GM12878 (cell line): ENCODE measurements around the gene HDGFL1.

Source experiments
- TF ChIP-seq, protein P1 (sequence below): fragments of 450-650 bp; IDR thresholded peaks from 2 replicates; pipeline ENCODE4 v1.6.1; 2018; ENCODE audit warnings: mild to moderate bottlenecking, low read depth, moderate library complexity; ENCODE audit not compliant: partially characterized antibody
- TF ChIP-seq, protein P2 (sequence below), 3 experiments: IDR thresholded peaks in 2 of 3; conservative IDR thresholded peaks in 1 of 3; 2 replicates each; pipeline ENCODE4 v1.5.1; 2011; ENCODE audit warnings: low read depth in 3 of 3, low read length in 3 of 3, mild to moderate bottlenecking in 3 of 3, control low read depth in 2 of 3, moderate library complexity in 2 of 3, inconsistent platforms in 1 of 3, mixed read lengths in 1 of 3; ENCODE audit not compliant: control insufficient read depth in 2 of 3, insufficient read depth in 1 of 3; ENCODE audit errors: extremely low read depth in 1 of 3

DNA sequence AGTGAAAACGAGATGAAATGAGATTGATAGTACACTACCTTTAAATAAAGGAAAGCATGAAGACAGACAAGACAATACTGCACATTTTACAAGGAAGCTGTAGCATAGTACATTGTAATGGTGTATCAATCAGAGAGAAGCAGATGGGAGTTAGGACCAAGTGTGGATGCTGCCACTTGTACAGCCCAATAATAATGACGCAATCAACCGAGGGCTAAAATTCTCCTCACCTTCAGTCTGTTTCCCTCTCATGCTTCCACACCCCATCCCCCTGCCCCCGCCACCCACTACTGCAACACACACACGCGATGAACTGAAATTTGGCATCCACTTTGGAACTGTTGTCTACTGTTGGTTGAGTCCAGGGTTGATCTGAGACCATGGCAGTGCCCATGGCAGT lies 12.4 kb upstream of the HDGFL1 start:
- TF ChIP-seq, protein P1, sequence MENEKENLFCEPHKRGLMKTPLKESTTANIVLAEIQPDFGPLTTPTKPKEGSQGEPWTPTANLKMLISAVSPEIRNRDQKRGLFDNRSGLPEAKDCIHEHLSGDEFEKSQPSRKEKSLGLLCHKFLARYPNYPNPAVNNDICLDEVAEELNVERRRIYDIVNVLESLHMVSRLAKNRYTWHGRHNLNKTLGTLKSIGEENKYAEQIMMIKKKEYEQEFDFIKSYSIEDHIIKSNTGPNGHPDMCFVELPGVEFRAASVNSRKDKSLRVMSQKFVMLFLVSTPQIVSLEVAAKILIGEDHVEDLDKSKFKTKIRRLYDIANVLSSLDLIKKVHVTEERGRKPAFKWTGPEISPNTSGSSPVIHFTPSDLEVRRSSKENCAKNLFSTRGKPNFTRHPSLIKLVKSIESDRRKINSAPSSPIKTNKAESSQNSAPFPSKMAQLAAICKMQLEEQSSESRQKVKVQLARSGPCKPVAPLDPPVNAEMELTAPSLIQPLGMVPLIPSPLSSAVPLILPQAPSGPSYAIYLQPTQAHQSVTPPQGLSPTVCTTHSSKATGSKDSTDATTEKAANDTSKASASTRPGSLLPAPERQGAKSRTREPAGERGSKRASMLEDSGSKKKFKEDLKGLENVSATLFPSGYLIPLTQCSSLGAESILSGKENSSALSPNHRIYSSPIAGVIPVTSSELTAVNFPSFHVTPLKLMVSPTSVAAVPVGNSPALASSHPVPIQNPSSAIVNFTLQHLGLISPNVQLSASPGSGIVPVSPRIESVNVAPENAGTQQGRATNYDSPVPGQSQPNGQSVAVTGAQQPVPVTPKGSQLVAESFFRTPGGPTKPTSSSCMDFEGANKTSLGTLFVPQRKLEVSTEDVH: no peak
- TF ChIP-seq, protein P2, sequence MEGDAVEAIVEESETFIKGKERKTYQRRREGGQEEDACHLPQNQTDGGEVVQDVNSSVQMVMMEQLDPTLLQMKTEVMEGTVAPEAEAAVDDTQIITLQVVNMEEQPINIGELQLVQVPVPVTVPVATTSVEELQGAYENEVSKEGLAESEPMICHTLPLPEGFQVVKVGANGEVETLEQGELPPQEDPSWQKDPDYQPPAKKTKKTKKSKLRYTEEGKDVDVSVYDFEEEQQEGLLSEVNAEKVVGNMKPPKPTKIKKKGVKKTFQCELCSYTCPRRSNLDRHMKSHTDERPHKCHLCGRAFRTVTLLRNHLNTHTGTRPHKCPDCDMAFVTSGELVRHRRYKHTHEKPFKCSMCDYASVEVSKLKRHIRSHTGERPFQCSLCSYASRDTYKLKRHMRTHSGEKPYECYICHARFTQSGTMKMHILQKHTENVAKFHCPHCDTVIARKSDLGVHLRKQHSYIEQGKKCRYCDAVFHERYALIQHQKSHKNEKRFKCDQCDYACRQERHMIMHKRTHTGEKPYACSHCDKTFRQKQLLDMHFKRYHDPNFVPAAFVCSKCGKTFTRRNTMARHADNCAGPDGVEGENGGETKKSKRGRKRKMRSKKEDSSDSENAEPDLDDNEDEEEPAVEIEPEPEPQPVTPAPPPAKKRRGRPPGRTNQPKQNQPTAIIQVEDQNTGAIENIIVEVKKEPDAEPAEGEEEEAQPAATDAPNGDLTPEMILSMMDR (IDR thresholded peaks at IDR 0.05 in 2 of 3, conservative IDR thresholded peaks at IDR 0.05 in 1 of 3; ENCODE audit: control insufficient read depth in 2 of 3, extremely low read depth in 1 of 3, insufficient read depth in 1 of 3, low read depth in 3 of 3, low read length in 3 of 3): no peak
